ENCODE data around the gene BABAM2. TPM values are rescaled to one million over a fixed set of nuclear protein-coding genes. Genes with fewer than 3 reads are reported as not detected.

Gene BABAM2
- total RNA-seq, 1 experiment from 2014 or later: 46.1 TPM

GRCh38 chr2:28158791-28159190 is 268.3 kb downstream of the BABAM2 start:
- no peaks in the 10 kb centered on the region for H3K36me3 ChIP-seq (ENCODE audit: low read depth)
- no peaks in the 10 kb centered on the region for H3K27me3 ChIP-seq (ENCODE audit: insufficient read depth, low read depth)
- BruUV-seq (replicated peaks): no TSS peak
- DNase-seq: no peak
- CTCF ChIA-PET: no interaction called here
- peaks cover 3% of the 10 kb centered on the region; the same call in 1 of the 2 replicates for H3F3A ChIP-seq (ENCODE audit: insufficient read depth, low read depth)
- no peak overlapping the region for H2AFZ ChIP-seq
- POLR2A ChIA-PET (ENCODE audit: unreplicated experiment): no interaction called here
- intact Hi-C loops (cut with micrococcal nuclease; ENCODE audit: unreplicated experiment): loop anchor here (5.0 kb wide), 1 partner anchor 234 kb away; the partner anchor contains the start of gene FOSL2
- H3K9me2 ChIP-seq (ENCODE audit: insufficient read depth): no peaks in the 10 kb centered on the region
- no peak overlapping the region for H3K4me3 ChIP-seq
- H4K20me1 ChIP-seq (ENCODE audit: insufficient read depth): no peaks in the 10 kb centered on the region
- no peaks in the 10 kb centered on the region for H3K79me2 ChIP-seq (ENCODE audit: low read depth)
- no peak overlapping the region for H3K4me2 ChIP-seq
- H3K4me1 ChIP-seq (replicated peaks; ENCODE audit: insufficient read depth): no peaks in the 10 kb centered on the region
- TF ChIP-seq EZH2 (IDR thresholded peaks at IDR 0.05; ENCODE audit: low read depth): no peak
- no peak for TF ChIP-seq CTCF (conservative IDR thresholded peaks at IDR 0.05)
- no peak overlapping the region for H3K27ac ChIP-seq
- H3K9me3 ChIP-seq (ENCODE audit: insufficient read depth, low read depth): peaks cover 19% of the 10 kb centered on the region

DNA sequence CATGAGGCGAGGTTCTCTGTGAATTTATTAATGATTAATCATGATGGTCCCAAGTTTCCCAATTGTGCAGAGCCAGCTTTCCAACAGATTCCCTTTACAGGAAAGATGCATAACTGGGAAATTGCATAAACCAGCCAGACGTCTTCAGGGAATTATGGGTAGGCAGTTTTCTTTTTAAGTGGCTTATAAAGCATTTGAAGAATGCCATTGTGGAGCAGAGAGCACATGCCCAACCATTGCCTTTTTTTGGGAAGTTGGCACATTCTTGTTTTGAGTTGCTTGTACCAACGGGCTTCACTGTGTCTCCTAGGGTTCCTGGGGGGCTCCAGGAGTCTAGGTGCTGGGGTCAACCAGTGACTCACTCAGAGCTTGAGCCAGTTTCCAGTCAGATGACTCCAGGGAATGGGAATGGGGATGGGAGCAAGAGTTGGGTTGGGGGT is 270.5 kb downstream of the BABAM2 start:
- H2AFZ ChIP-seq: no peak overlapping the region
- H3K4me3 ChIP-seq: no peak overlapping the region
- ChIA-PET POLR2A (ENCODE audit: unreplicated experiment) (interaction anchor here (0.6 to 0.7 kb wide), 3 partner anchors 228 to 410 kb away, joined by 3 read pairs; no protein-coding TSS in a partner anchor), CTCF (no interaction called here)
- H3K79me2 ChIP-seq (ENCODE audit: low read depth): no peaks in the 10 kb centered on the region
- H3K9me2 ChIP-seq (ENCODE audit: insufficient read depth): no peaks in the 10 kb centered on the region; the same call in 1 of the 2 replicates
- H4K20me1 ChIP-seq (ENCODE audit: insufficient read depth): no peaks in the 10 kb centered on the region
- no TSS peak for BruUV-seq (replicated peaks)
- no peak overlapping the region for H3K27ac ChIP-seq
- H3K9me3 ChIP-seq (ENCODE audit: insufficient read depth, low read depth): peaks cover 8% of the 10 kb centered on the region
- H3K4me1 ChIP-seq (replicated peaks; ENCODE audit: insufficient read depth): no peaks in the 10 kb centered on the region
- no peak overlapping the region for H3K4me2 ChIP-seq
- no peaks in the 10 kb centered on the region for H3K27me3 ChIP-seq (ENCODE audit: insufficient read depth, low read depth)
- TF ChIP-seq CTCF (conservative IDR thresholded peaks at IDR 0.05) (no peak), EZH2 (IDR thresholded peaks at IDR 0.05; ENCODE audit: low read depth) (no peak)
- intact Hi-C loops (cut with micrococcal nuclease; ENCODE audit: unreplicated experiment): no loop called here
- DNase-seq: no peak
- H3F3A ChIP-seq (ENCODE audit: insufficient read depth, low read depth): peaks cover 3% of the 10 kb centered on the region; the same call in 1 of the 2 replicates
- H3K36me3 ChIP-seq (ENCODE audit: low read depth): no peaks in the 10 kb centered on the region

DNA sequence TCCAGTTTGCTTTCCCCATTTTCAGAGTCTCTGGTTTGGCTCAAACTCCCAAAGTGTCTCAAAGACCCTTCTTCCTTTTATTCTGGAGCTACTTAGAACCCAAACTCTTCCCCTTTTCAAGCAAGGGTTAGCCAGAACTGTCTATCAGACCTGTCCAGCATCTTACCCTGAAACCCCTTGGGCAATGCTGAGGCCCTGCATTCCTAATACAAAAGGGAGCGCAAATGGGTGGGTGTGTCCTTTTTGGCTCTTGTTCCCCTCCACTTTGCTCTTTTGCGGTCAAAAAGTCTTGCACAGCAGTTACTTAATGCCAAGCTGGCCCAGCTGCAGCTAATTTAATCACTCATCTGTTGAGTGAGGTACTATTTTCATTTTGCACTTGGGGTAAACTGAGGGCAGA is 270.9 kb downstream of the BABAM2 start:
- Histone ChIP-seq H3K27me3 (ENCODE audit: insufficient read depth, low read depth) (no peaks in the 10 kb centered on the region), H3K9me2 (ENCODE audit: insufficient read depth) (no peaks in the 10 kb centered on the region; the same call in 1 of the 2 replicates), H4K20me1 (ENCODE audit: insufficient read depth) (no peaks in the 10 kb centered on the region), H3K4me1 (replicated peaks; ENCODE audit: insufficient read depth) (no peaks in the 10 kb centered on the region), H2AFZ (no peak overlapping the region), H3F3A (ENCODE audit: insufficient read depth, low read depth) (peaks cover 3% of the 10 kb centered on the region; the same call in 1 of the 2 replicates), H3K27ac (no peak overlapping the region), H3K36me3 (ENCODE audit: low read depth) (no peaks in the 10 kb centered on the region), H3K4me3 (no peak overlapping the region), H3K4me2 (no peak overlapping the region), H3K9me3 (ENCODE audit: insufficient read depth, low read depth) (0 out of 2 replicates have a peak, but pooled peaks cover 7% of the 10 kb centered on the region), H3K79me2 (ENCODE audit: low read depth) (no peaks in the 10 kb centered on the region)
- intact Hi-C loops (cut with micrococcal nuclease; ENCODE audit: unreplicated experiment): no loop called here
- POLR2A ChIA-PET (ENCODE audit: unreplicated experiment): interaction anchor here (0.6 to 0.7 kb wide), 2 partner anchors 228 to 410 kb away, joined by 3 read pairs; no protein-coding TSS in a partner anchor
- TF ChIP-seq CTCF (conservative IDR thresholded peaks at IDR 0.05) (no peak), EZH2 (IDR thresholded peaks at IDR 0.05; ENCODE audit: low read depth) (no peak)
- BruUV-seq (replicated peaks): no TSS peak
- no peak for DNase-seq
- CTCF ChIA-PET: no interaction called here
